RWPE2 (cell line): Measurements from ENCODE around the gene CUBN.

Source experiments
- ATAC-seq: fragments of 200-7000 bp; cut with Tn5 transposase; 3 replicates; pipeline ENCODE4 v1.9.1; 2021; ENCODE audit warnings: low read depth
- DNase-seq: peaks from one replicate; pipeline ENCODE4 v3.0.0-alpha.2; 2020; ENCODE audit warnings: low spot score
- H3K27ac ChIP-seq: fragments of 450-650 bp; 2 replicates; pipeline ENCODE4 v1.5.1; 2017; ENCODE audit warnings: mild to moderate bottlenecking; ENCODE audit not compliant: poor library complexity, severe bottlenecking
- H3K27me3 ChIP-seq: fragments of 250-450 bp; sonication (Bioruptor Pico); 2 replicates; pipeline ENCODE4 v1.5.1; 2021; ENCODE audit warnings: mild to moderate bottlenecking, moderate library complexity; ENCODE audit not compliant: insufficient read depth, poor library complexity, severe bottlenecking
- H3K36me3 ChIP-seq: fragments of 250-450 bp; sonication (Bioruptor Pico); 2 replicates; pipeline ENCODE4 v1.5.1; 2020; ENCODE audit warnings: low read depth, mild to moderate bottlenecking, moderate library complexity
- H3K4me1 ChIP-seq: fragments of 250-450 bp; sonication (Bioruptor Pico); 2 replicates; pipeline ENCODE4 v1.5.1; 2021; ENCODE audit warnings: mild to moderate bottlenecking, moderate library complexity; ENCODE audit not compliant: insufficient read depth, poor library complexity, severe bottlenecking
- H3K4me3 ChIP-seq: fragments of 250-450 bp; sonication (Bioruptor Pico); 2 replicates; pipeline ENCODE4 v1.5.1; 2021; ENCODE audit warnings: mild to moderate bottlenecking, moderate library complexity; ENCODE audit not compliant: severe bottlenecking
- H3K9me3 ChIP-seq: fragments of 250-450 bp; sonication (Bioruptor Pico); 2 replicates; pipeline ENCODE4 v1.5.1; 2021; ENCODE audit warnings: mild to moderate bottlenecking, moderate library complexity; ENCODE audit not compliant: severe bottlenecking
- CTCF ChIP-seq: fragments of 450-650 bp; IDR thresholded peaks from one replicate; pipeline ENCODE4 v1.5.1; 2017; ENCODE audit warnings: mild to moderate bottlenecking, moderate library complexity; ENCODE audit not compliant: poor library complexity, severe bottlenecking

Gene CUBN

GRCh38 chr10:16792675-16793074, 336.9 kb downstream of the CUBN start:
- H3K27me3 ChIP-seq, result no peaks in the 10 kb centered on the region
- DNase-seq (no peak), ATAC-seq (no peak)
- H3K4me3 ChIP-seq, result no peak overlapping the region
- no peaks in the 10 kb centered on the region for H3K36me3 ChIP-seq
- no peaks in the 10 kb centered on the region for H3K4me1 ChIP-seq
- no peaks in the 10 kb centered on the region for H3K9me3 ChIP-seq
- H3K27ac ChIP-seq, result no peak overlapping the region
- TF ChIP-seq CTCF, result no peak

GRCh38 chr10:16789765-16790164, 339.8 kb downstream of the CUBN start:
- ATAC-seq (no peak), DNase-seq (no peak)
- no peak for TF ChIP-seq CTCF
- H3K9me3 ChIP-seq, result no peaks in the 10 kb centered on the region
- no peak overlapping the region for H3K4me3 ChIP-seq
- H3K27ac ChIP-seq, result no peak overlapping the region
- no peaks in the 10 kb centered on the region for H3K4me1 ChIP-seq
- no peaks in the 10 kb centered on the region for H3K36me3 ChIP-seq
- H3K27me3 ChIP-seq, result no peaks in the 10 kb centered on the region

GRCh38 chr10:16789261-16789660, 340.4 kb downstream of the CUBN start:
- Histone ChIP-seq H3K9me3 (no peaks in the 10 kb centered on the region), H3K4me3 (no peak overlapping the region), H3K27ac (no peak overlapping the region), H3K27me3 (no peaks in the 10 kb centered on the region), H3K4me1 (no peaks in the 10 kb centered on the region), H3K36me3 (no peaks in the 10 kb centered on the region)
- ATAC-seq (no peak), DNase-seq (no peak)
- TF ChIP-seq CTCF, result no peak

- DNase-seq (no peak), ATAC-seq (no peak)
- H3K4me3 ChIP-seq, result no peak overlapping the region
- TF ChIP-seq CTCF, result no peak
- H3K27me3 ChIP-seq, result no peaks in the 10 kb centered on the region
- no peaks in the 10 kb centered on the region for H3K4me1 ChIP-seq
- H3K9me3 ChIP-seq, result no peaks in the 10 kb centered on the region
- no peaks in the 10 kb centered on the region for H3K36me3 ChIP-seq
- H3K27ac ChIP-seq, result no peak overlapping the region
These were observed 340.8 kb downstream of the CUBN start for GRCh38 chr10:16788778-16789177.

- no peak overlapping the region for H3K27ac ChIP-seq
- H3K4me1 ChIP-seq, result no peaks in the 10 kb centered on the region
- ATAC-seq, result no peak
- no peaks in the 10 kb centered on the region for H3K9me3 ChIP-seq
- DNase-seq, result no peak
- no peaks in the 10 kb centered on the region for H3K27me3 ChIP-seq
- TF ChIP-seq CTCF, result no peak
- no peaks in the 10 kb centered on the region for H3K36me3 ChIP-seq
- H3K4me3 ChIP-seq, result no peak overlapping the region
These were observed 341.5 kb downstream of the CUBN start for GRCh38 chr10:16788125-16788524.
